Activated T-cell treated with anti-CD3 and anti-CD28 coated beads for 1 hour (primary cell): Measurements from ENCODE around the gene SIN3A.
"Not testable (repeated sequence)": the region's sequence is repeated elsewhere in the genome, so short reads cannot be mapped to it uniquely, and the experiment has no call there.

Experiments
- DNase-seq: peaks from one replicate; pipeline ENCODE4 v3.0.0-alpha.2; 2020; ENCODE audit warnings: low read depth

The SIN3A gene

GRCh38 chr15:75333654-75334419 lies 117.7 kb downstream of the SIN3A start:
- DNase-seq: not testable (repeated sequence)

- not testable (repeated sequence) for DNase-seq
Measured at GRCh38 chr15:75332093-75332492, 119.4 kb downstream of the SIN3A start.

- DNase-seq: no peak
Measured at GRCh38 chr15:75329571-75329970, 121.9 kb downstream of the SIN3A start.

- DNase-seq: no peak
Measured at GRCh38 chr15:75328493-75329314, 122.8 kb downstream of the SIN3A start.

- no peak for DNase-seq
Measured at GRCh38 chr15:75327491-75327890, 124.0 kb downstream of the SIN3A start.

GRCh38 chr15:75327005-75327404 lies 124.5 kb downstream of the SIN3A start:
- DNase-seq: no peak

- DNase-seq: no peak
Measured at GRCh38 chr15:75325922-75326321, 125.6 kb downstream of the SIN3A start.

- DNase-seq: no peak
Measured at GRCh38 chr15:75321711-75322110, 129.8 kb downstream of the SIN3A start.
